Trophoblast cell (in vitro differentiated cells and primary cell): ENCODE results near the gene P3H3.
"Not testable (repeated sequence)": the region's sequence is repeated elsewhere in the genome, so short reads cannot be mapped to it uniquely, and the experiment has no call there.

Experiments used
- DNase-seq, 2 donors: peaks; one replicate each; pipeline ENCODE4 v3.0.0-alpha.2; 2016
- H2AFZ ChIP-seq: 2 replicates; pipeline ENCODE4 v1.6.1; 2013; ENCODE audit warnings: low read length, moderate library complexity, mild to moderate bottlenecking; ENCODE audit not compliant: insufficient read depth, poor library complexity
- H2AK5ac ChIP-seq: 2 replicates; pipeline ENCODE4 v1.6.1; 2013; ENCODE audit warnings: mild to moderate bottlenecking, low read length
- H2BK120ac ChIP-seq: 2 replicates; pipeline ENCODE4 v1.6.1; 2013; ENCODE audit warnings: low read length, mild to moderate bottlenecking, moderate library complexity; ENCODE audit not compliant: insufficient read depth, poor library complexity
- H2BK12ac ChIP-seq: 2 replicates; pipeline ENCODE4 v1.6.1; 2013; ENCODE audit warnings: mild to moderate bottlenecking, low read length, moderate library complexity
- H2BK5ac ChIP-seq: 2 replicates; pipeline ENCODE4 v1.6.1; 2013; ENCODE audit warnings: low read length, low read depth, moderate library complexity, mild to moderate bottlenecking; ENCODE audit not compliant: poor library complexity
- H3K14ac ChIP-seq: 2 replicates; pipeline ENCODE4 v1.6.1; 2013; ENCODE audit warnings: mild to moderate bottlenecking, low read length
- H3K18ac ChIP-seq: 2 replicates; pipeline ENCODE4 v1.6.1; 2013; ENCODE audit warnings: mild to moderate bottlenecking, low read length
- H3K23ac ChIP-seq: 2 replicates; pipeline ENCODE4 v1.6.1; 2013; ENCODE audit warnings: low read length
- H3K27ac ChIP-seq: 2 replicates; pipeline ENCODE4 v1.5.1; 2013; ENCODE audit warnings: low read depth, mild to moderate bottlenecking, inconsistent platforms, low read length, moderate library complexity
- H3K27me3 ChIP-seq: 2 replicates; pipeline ENCODE4 v1.6.1; 2013; ENCODE audit warnings: inconsistent platforms, mild to moderate bottlenecking, low read length, moderate library complexity; ENCODE audit not compliant: insufficient read depth
- H3K36me3 ChIP-seq, 2 experiments: 1 replicate in 1 of 2; 2 replicates in 1 of 2; pipeline ENCODE4 v1.6.1; 2013; ENCODE audit warnings: low read length in 2 of 2, mild to moderate bottlenecking in 2 of 2, moderate library complexity in 1 of 2; ENCODE audit not compliant: insufficient read depth in 2 of 2, control insufficient read depth in 1 of 2
- H3K4ac ChIP-seq: 2 replicates; pipeline ENCODE4 v1.6.1; 2013; ENCODE audit warnings: low read depth, mild to moderate bottlenecking, low read length, moderate library complexity
- H3K4me1 ChIP-seq, 2 experiments: 1 replicate in 1 of 2; 2 replicates in 1 of 2; pipeline ENCODE4 v1.6.1; 2013; ENCODE audit warnings: low read length in 2 of 2, mild to moderate bottlenecking in 2 of 2, moderate library complexity in 1 of 2; ENCODE audit not compliant: insufficient read depth in 2 of 2, control insufficient read depth in 1 of 2
- H3K4me2 ChIP-seq: 2 replicates; pipeline ENCODE4 v1.6.1; 2013; ENCODE audit warnings: inconsistent platforms, mild to moderate bottlenecking, low read length, moderate library complexity
- H3K4me3 ChIP-seq: 2 replicates; pipeline ENCODE4 v1.5.1; 2013; ENCODE audit warnings: mild to moderate bottlenecking, low read depth, low read length, inconsistent platforms
- H3K79me1 ChIP-seq: one replicate; pipeline ENCODE4 v1.6.1; 2013; ENCODE audit warnings: low read length
- H3K79me2 ChIP-seq: 2 replicates; pipeline ENCODE4 v1.6.1; 2013; ENCODE audit warnings: low read length, mild to moderate bottlenecking; ENCODE audit not compliant: control insufficient read depth, insufficient read depth, poor library complexity
- H3K9ac ChIP-seq: 2 replicates; pipeline ENCODE4 v1.6.1; 2013; ENCODE audit warnings: mild to moderate bottlenecking, low read length
- H3K9me3 ChIP-seq: 2 replicates; pipeline ENCODE4 v1.6.1; 2013; ENCODE audit warnings: low read depth, mild to moderate bottlenecking, control low read depth, inconsistent platforms, low read length; ENCODE audit not compliant: insufficient read depth
- H4K12ac ChIP-seq: 2 replicates; pipeline ENCODE4 v1.6.1; 2013; ENCODE audit warnings: low read depth, mild to moderate bottlenecking, low read length, moderate library complexity
- H4K8ac ChIP-seq: 2 replicates; pipeline ENCODE4 v1.6.1; 2013; ENCODE audit warnings: low read depth, mild to moderate bottlenecking, low read length, moderate library complexity
- H4K91ac ChIP-seq: one replicate; pipeline ENCODE4 v1.6.1; 2013; ENCODE audit warnings: low read depth, mild to moderate bottlenecking, low read length, moderate library complexity
- whole genome bisulfite sequencing: extraction: QIAGEN DNeasy Blood & Tissue Kit; methylation state at CpG from one replicate; pipeline ENCODE4 v1.1.7; 2013; ENCODE audit warnings: missing lambda C conversion rate; ENCODE audit not compliant: insufficient read length, insufficient coverage; ENCODE audit errors: extremely low coverage; 5-methylcytosine and 5-hydroxymethylcytosine counted together

The P3H3 gene

GRCh38 chr12:6869049-6870021, 41.1 kb downstream of the P3H3 start:
- Histone ChIP-seq H3K79me1 (peaks cover 20% of the 10 kb centered on the region), H3K18ac (no peak overlapping the region), H2AK5ac (no peak overlapping the region), H3K27ac (no peak overlapping the region), H3K9ac (no peak overlapping the region), H3K14ac (no peak overlapping the region), H3K36me3 (peaks cover 40 to 45% of the 10 kb centered on the region in 2 experiments), H3K4me2 (peak overlapping the region; percentile 89), H3K4me1 (peaks cover 17 to 26% of the 10 kb centered on the region in 2 experiments), H3K4ac (no peak overlapping the region), H2AFZ (no peak overlapping the region), H3K4me3 (no peak overlapping the region), H3K23ac (no peak overlapping the region), H3K27me3 (no peaks in the 10 kb centered on the region), H2BK12ac (no peak overlapping the region), H2BK120ac (no peak overlapping the region), H2BK5ac (no peak overlapping the region), H4K12ac (no peak overlapping the region), H4K91ac (no peak overlapping the region), H3K9me3 (peaks cover 3% of the 10 kb centered on the region), H4K8ac (no peak overlapping the region), H3K79me2 (peaks cover 20% of the 10 kb centered on the region)
- WGBS: no CpG with 5 or more reads among the region's 12 CpGs
- DNase-seq: peak; percentile 83 to 96

- H2AFZ ChIP-seq, H3K14ac ChIP-seq, H3K9me3 ChIP-seq, H3K4me2 ChIP-seq, H3K23ac ChIP-seq, H3K4ac ChIP-seq, DNase-seq, H3K4me3 ChIP-seq, H3K18ac ChIP-seq, H3K27me3 ChIP-seq, H3K9ac ChIP-seq, H2BK12ac ChIP-seq, H3K27ac ChIP-seq, H2BK5ac ChIP-seq, H4K91ac ChIP-seq, H2BK120ac ChIP-seq, H2AK5ac ChIP-seq, H4K12ac ChIP-seq, H4K8ac ChIP-seq: not testable (repeated sequence)
- H3K36me3 ChIP-seq: peaks cover 32 to 37% of the 10 kb centered on the region in 2 experiments
- no CpG with 5 or more reads among the region's 4 CpGs for WGBS
- H3K4me1 ChIP-seq: peaks cover 17 to 26% of the 10 kb centered on the region in 2 experiments
- peaks cover 20% of the 10 kb centered on the region for H3K79me1 ChIP-seq
- H3K79me2 ChIP-seq: peaks cover 20% of the 10 kb centered on the region
Measured at GRCh38 chr12:6870304-6870703, 42.1 kb downstream of the P3H3 start.

- peaks cover 20% of the 10 kb centered on the region for H3K79me2 ChIP-seq
- H3K4ac ChIP-seq: no peak overlapping the region
- no peak overlapping the region for H3K23ac ChIP-seq
- H3K4me2 ChIP-seq: peak overlapping the region; percentile 92
- no peaks in the 10 kb centered on the region for H3K27me3 ChIP-seq
- peak overlapping the region; percentile 11 for H2AK5ac ChIP-seq
- no peak overlapping the region for H2AFZ ChIP-seq
- no CpG with 5 or more reads among the region's 12 CpGs for WGBS
- no peak overlapping the region for H2BK5ac ChIP-seq
- no peak overlapping the region for H3K14ac ChIP-seq
- peaks cover 20% of the 10 kb centered on the region for H3K79me1 ChIP-seq
- no peak overlapping the region for H4K8ac ChIP-seq
- peak overlapping the region; percentile 14 for H4K12ac ChIP-seq
- peaks cover 3% of the 10 kb centered on the region for H3K9me3 ChIP-seq
- peaks cover 17 to 26% of the 10 kb centered on the region in 2 experiments for H3K4me1 ChIP-seq
- no peak overlapping the region for H4K91ac ChIP-seq
- H3K27ac ChIP-seq: no peak overlapping the region
- H3K9ac ChIP-seq: no peak overlapping the region
- H3K36me3 ChIP-seq: peaks cover 24 to 30% of the 10 kb centered on the region in 2 experiments
- no peak overlapping the region for H2BK12ac ChIP-seq
- peak; percentile 33 to 44 for DNase-seq
- H3K4me3 ChIP-seq: no peak overlapping the region
- H2BK120ac ChIP-seq: no peak overlapping the region
- no peak overlapping the region for H3K18ac ChIP-seq
Measured at GRCh38 chr12:6871052-6871957, 43.1 kb downstream of the P3H3 start.
